NB4 (cell line): Measurements from ENCODE around the gene TACSTD2.
"Not testable (repeated sequence)": the region's sequence is repeated elsewhere in the genome, so short reads cannot be mapped to it uniquely, and the experiment has no call there.

Source experiments
- DNase-seq: peaks from one replicate; pipeline ENCODE4 v3.0.0; 2010; ENCODE audit warnings: low read depth
- H3K4me3 ChIP-seq: one replicate; pipeline ENCODE4 v1.5.1; 2011; ENCODE audit warnings: mild to moderate bottlenecking, low read depth, low read length, moderate library complexity
- CTCF ChIP-seq: IDR thresholded peaks from one replicate; pipeline ENCODE4 v1.5.1; 2012; ENCODE audit warnings: low read depth, low read length
- MYC ChIP-seq: IDR thresholded peaks from 2 replicates; pipeline ENCODE4 v1.6.1; 2011; ENCODE audit warnings: low read depth, low read length
- POLR2A ChIP-seq: IDR thresholded peaks from 2 replicates; pipeline ENCODE4 v1.6.1; 2011; ENCODE audit warnings: mild to moderate bottlenecking; ENCODE audit not compliant: insufficient read length; ENCODE audit errors: extremely low read depth
- TF ChIP-seq, protein P1 (sequence below): IDR thresholded peaks from 2 replicates; pipeline ENCODE4 v1.6.1; 2011; ENCODE audit warnings: low read depth, low read length

TACSTD2 gene

GRCh38 chr1:58548371-58548770 lies 28.7 kb downstream of the TACSTD2 start:
- H3K4me3 ChIP-seq: no peak overlapping the region
- peak; percentile 66 for DNase-seq
- TF ChIP-seq POLR2A (no peak), MYC (no peak), CTCF (no peak)
- TF ChIP-seq, protein P1, sequence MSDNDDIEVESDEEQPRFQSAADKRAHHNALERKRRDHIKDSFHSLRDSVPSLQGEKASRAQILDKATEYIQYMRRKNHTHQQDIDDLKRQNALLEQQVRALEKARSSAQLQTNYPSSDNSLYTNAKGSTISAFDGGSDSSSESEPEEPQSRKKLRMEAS: no peak

DNA sequence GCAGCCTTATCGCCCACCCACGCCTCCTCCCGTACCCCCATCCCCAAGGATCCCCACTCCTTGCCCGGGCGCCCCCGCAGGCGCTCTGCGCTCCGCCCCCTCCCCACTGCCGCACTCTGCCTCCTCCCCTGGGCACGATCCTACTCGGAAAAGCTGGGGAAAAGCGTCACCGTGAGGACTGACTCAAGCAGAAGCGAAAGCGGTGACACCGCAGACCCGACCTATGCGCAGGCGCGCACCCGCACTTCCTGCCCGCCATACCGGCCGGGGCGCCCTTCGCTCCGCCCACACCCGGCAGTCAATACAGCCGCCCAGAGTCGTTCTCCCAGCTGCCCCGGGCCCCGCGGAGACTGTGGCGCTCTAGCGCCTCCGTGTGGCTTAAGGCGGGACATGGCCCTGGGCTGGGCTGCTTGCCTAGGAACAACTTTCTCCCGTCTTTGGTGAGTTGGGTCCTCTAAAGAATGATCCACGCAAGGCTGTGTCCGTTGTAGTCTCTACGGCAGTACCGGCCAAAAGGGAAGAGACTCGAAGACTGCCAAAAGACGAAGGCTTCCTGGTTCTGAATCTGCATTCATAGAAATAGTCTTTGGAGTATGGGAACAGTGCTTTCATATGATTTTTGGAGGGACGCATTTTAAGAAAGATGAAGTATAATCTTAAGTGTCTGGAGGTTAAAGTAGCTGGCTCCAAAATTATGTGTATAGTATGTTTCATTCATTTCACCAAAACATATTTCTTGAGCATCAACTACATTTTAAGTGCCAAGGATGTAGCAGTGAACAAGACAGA lies 30.3 kb downstream of the TACSTD2 start, which contains the start of gene OMA1:
Gene OMA1 (minus strand): TSS at position 207 of the 789 bp plus-strand sequence. CDS start 7,432 bp downstream, outside the sequence.
- DNase-seq: peak; percentile 97
- H3K4me3 ChIP-seq: peak within 1 kb of the TSS; percentile 87
- TF ChIP-seq, protein P1: no peak
- TF ChIP-seq POLR2A (peak; percentile 79), CTCF (peak; percentile 88), MYC (peak; percentile 51; the same call in 1 of the 2 replicates)

GRCh38 chr1:58545591-58546519 lies 31.2 kb downstream of the TACSTD2 start:
- TF ChIP-seq, protein P1: peak; percentile 16; the same call in 1 of the 2 replicates
- TF ChIP-seq MYC (0 out of 2 replicates have a peak, but pooled peaks have one; percentile 7), POLR2A (no peak)
- peak overlapping the region; percentile 87 for H3K4me3 ChIP-seq
- DNase-seq: peak; percentile 82

DNA sequence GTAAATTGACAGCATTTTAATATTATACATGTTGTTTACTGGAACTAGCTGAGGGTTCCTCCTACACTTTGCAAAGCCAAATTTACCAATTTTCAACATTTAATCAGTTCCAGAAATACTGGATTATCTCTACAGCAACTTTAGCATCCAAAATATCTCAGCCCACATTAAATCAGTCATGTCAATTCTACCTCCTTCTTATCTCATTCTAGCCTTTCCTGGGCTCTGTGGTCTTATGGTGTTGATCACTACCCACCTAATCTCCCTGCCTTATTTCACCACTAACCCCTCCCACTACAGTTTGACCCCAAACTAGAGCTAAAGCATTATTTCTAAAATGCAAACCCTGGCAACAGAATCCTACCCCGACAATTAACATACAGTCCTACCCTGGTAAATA lies 33.8 kb downstream of the TACSTD2 start:
- no peak overlapping the region for H3K4me3 ChIP-seq

GRCh38 chr1:58539553-58539952 lies 37.5 kb downstream of the TACSTD2 start:
- DNase-seq: peak; percentile 55
- TF ChIP-seq MYC: no peak
- TF ChIP-seq, protein P1: no peak
- TF ChIP-seq CTCF: no peak
- TF ChIP-seq POLR2A: no peak
- H3K4me3 ChIP-seq: no peak overlapping the region

More for the DNA sequence above, 33.8 kb downstream of the TACSTD2 start:
- TF ChIP-seq, protein P1: no peak
- DNase-seq: no peak

DNA sequence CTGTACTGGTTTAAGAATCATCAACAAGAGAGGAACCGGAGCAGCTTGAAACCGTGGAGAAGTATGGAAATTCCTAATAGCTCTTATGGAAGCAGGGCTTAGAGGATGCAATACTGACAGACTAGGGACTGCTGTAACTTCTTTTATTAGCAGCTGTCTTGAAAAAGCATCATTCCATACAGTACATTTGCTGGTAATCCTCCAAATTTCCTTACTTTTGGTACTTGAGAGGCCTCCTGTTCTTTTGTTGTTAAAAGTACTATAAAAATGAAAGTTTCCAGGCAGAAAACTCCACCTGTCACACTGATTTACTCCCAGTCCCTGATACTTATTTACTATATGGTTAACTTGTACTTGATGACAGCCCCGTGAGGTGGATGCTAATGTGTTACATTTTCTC lies 38.2 kb downstream of the TACSTD2 start:
- TF ChIP-seq POLR2A (no peak), CTCF (no peak), MYC (no peak)
- TF ChIP-seq, protein P1: no peak

DNA sequence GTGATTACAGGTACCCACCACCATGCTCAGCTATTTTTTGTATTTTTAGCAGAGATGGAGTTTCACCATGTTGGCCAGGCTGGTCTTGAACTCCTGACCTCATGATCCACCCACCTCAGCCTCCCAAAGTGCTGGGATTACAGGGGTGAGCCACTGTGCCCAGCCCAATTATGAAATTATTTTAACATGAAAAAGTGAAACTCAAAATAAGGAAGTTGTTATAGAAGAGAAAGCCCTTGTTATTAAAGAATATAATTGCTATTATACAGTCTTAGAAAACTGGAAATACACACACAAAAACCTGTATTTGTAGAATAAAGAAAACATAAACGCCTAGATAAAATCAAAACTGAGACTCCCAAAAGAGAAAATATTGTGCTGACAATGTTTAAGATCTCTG lies 45.2 kb downstream of the TACSTD2 start:
- H3K4me3 ChIP-seq, DNase-seq: not testable (repeated sequence)

More for the DNA sequence above, 38.2 kb downstream of the TACSTD2 start:
- DNase-seq: no peak
- H3K4me3 ChIP-seq: no peak overlapping the region
